HEK293 (cell line): ENCODE measurements around the gene LYST.

Experiments
- KLF1 ChIP-seq: fragments of 450-650 bp; formaldehyde crosslinking; IDR thresholded peaks from 2 replicates; pipeline ENCODE4 v1.5.1; 2016; ENCODE audit warnings: missing biosample characterization, missing genetic modification characterization
- MZF1 ChIP-seq: fragments of 450-650 bp; formaldehyde crosslinking; IDR thresholded peaks from 2 replicates; pipeline ENCODE4 v1.5.1; 2017; ENCODE audit warnings: missing biosample characterization, missing genetic modification characterization, borderline replicate concordance
- OSR2 ChIP-seq: fragments of 450-650 bp; formaldehyde crosslinking; IDR thresholded peaks from 2 replicates; pipeline ENCODE4 v1.5.1; 2016; ENCODE audit warnings: missing biosample characterization, missing genetic modification characterization
- SP2 ChIP-seq: fragments of 450-650 bp; formaldehyde crosslinking; IDR thresholded peaks from 2 replicates; pipeline ENCODE4 v1.5.1; 2016; ENCODE audit warnings: missing biosample characterization, missing genetic modification characterization
- TCF7L2 ChIP-seq: IDR thresholded peaks from 2 replicates; pipeline ENCODE4 v1.6.1; 2011; ENCODE audit warnings: low read depth, mild to moderate bottlenecking, inconsistent platforms, low read length, moderate library complexity, borderline replicate concordance
- TRIM28 ChIP-seq: IDR thresholded peaks from 2 replicates; pipeline ENCODE4 v1.6.1; 2011; ENCODE audit warnings: low read length, control low read depth, borderline replicate concordance
- YY2 ChIP-seq: fragments of 450-650 bp; formaldehyde crosslinking; IDR thresholded peaks from 2 replicates; pipeline ENCODE4 v1.5.1; 2016; ENCODE audit warnings: missing biosample characterization, missing genetic modification characterization
- ZFP37 ChIP-seq: fragments of 450-650 bp; formaldehyde crosslinking; IDR thresholded peaks from 2 replicates; pipeline ENCODE4 v1.5.1; 2016; ENCODE audit warnings: missing biosample characterization, missing genetic modification characterization
- ZNF155 ChIP-seq: fragments of 450-650 bp; formaldehyde crosslinking; IDR thresholded peaks from 2 replicates; pipeline ENCODE4 v1.5.1; 2016; ENCODE audit warnings: missing biosample characterization, missing genetic modification characterization
- ZNF174 ChIP-seq: fragments of 450-650 bp; formaldehyde crosslinking; IDR thresholded peaks from 2 replicates; pipeline ENCODE4 v1.5.0; 2017; ENCODE audit warnings: missing biosample characterization, mild to moderate bottlenecking, missing genetic modification characterization
- ZNF221 ChIP-seq: fragments of 450-650 bp; formaldehyde crosslinking; IDR thresholded peaks from 2 replicates; pipeline ENCODE4 v1.5.1; 2017; ENCODE audit warnings: missing biosample characterization, missing genetic modification characterization, borderline replicate concordance
- ZNF223 ChIP-seq: fragments of 450-650 bp; formaldehyde crosslinking; IDR thresholded peaks from 2 replicates; pipeline ENCODE4 v1.5.1; 2016; ENCODE audit warnings: missing biosample characterization, missing genetic modification characterization
- ZNF23 ChIP-seq: fragments of 450-650 bp; formaldehyde crosslinking; IDR thresholded peaks from 2 replicates; pipeline ENCODE4 v1.5.1; 2016; ENCODE audit warnings: missing biosample characterization, missing genetic modification characterization, borderline replicate concordance
- ZNF274 ChIP-seq, 2 experiments: fragments of 200-500 bp in 1 of 2; fragments of 450-650 bp in 1 of 2; sonication (Bioruptor generic) in 1 of 2; formaldehyde crosslinking in 1 of 2; IDR thresholded peaks; 2 replicates each; pipeline versions ENCODE4 v1.5.1 to v1.6.1; 2014 to 2016; ENCODE audit warnings: borderline replicate concordance in 1 of 2, inconsistent platforms in 1 of 2, low read length in 1 of 2, missing biosample characterization in 1 of 2, missing genetic modification characterization in 1 of 2
- ZNF311 ChIP-seq: fragments of 450-650 bp; formaldehyde crosslinking; IDR thresholded peaks from 2 replicates; pipeline ENCODE4 v1.5.1; 2017; ENCODE audit warnings: missing biosample characterization, missing genetic modification characterization, borderline replicate concordance
- ZNF610 ChIP-seq: fragments of 450-650 bp; formaldehyde crosslinking; IDR thresholded peaks from 2 replicates; pipeline ENCODE4 v1.5.1; 2016; ENCODE audit warnings: missing biosample characterization, missing genetic modification characterization, borderline replicate concordance
- ZNF660 ChIP-seq: fragments of 450-650 bp; IDR thresholded peaks from 2 replicates; pipeline ENCODE4 v1.5.1; 2018; ENCODE audit warnings: missing biosample characterization, mild to moderate bottlenecking, missing genetic modification characterization
- ZNF791 ChIP-seq: fragments of 450-650 bp; formaldehyde crosslinking; IDR thresholded peaks from 2 replicates; pipeline ENCODE4 v1.5.1; 2016; ENCODE audit warnings: missing biosample characterization, missing genetic modification characterization
- ZNF843 ChIP-seq: fragments of 450-650 bp; formaldehyde crosslinking; IDR thresholded peaks from 2 replicates; pipeline ENCODE4 v1.5.1; 2016; ENCODE audit warnings: missing biosample characterization, missing genetic modification characterization
- ZSCAN23 ChIP-seq: fragments of 450-650 bp; formaldehyde crosslinking; IDR thresholded peaks from 2 replicates; pipeline ENCODE4 v1.5.1; 2016; ENCODE audit warnings: missing biosample characterization, missing genetic modification characterization
- TF ChIP-seq, protein P1 (sequence below): fragments of 450-650 bp; formaldehyde crosslinking; IDR thresholded peaks from 2 replicates; pipeline ENCODE4 v1.5.1; 2016; ENCODE audit warnings: missing biosample characterization, missing genetic modification characterization
- TF ChIP-seq, protein P2 (sequence below): fragments of 450-650 bp; formaldehyde crosslinking; conservative IDR thresholded peaks from 2 replicates; pipeline ENCODE4 v1.5.1; 2016; ENCODE audit warnings: low read depth, missing biosample characterization, missing genetic modification characterization
- TF ChIP-seq, protein P3 (sequence below): fragments of 450-650 bp; formaldehyde crosslinking; IDR thresholded peaks from 2 replicates; pipeline ENCODE4 v1.5.1; 2017; ENCODE audit warnings: missing biosample characterization, missing genetic modification characterization
- TF ChIP-seq, protein P4 (sequence below): fragments of 450-650 bp; formaldehyde crosslinking; IDR thresholded peaks from 2 replicates; pipeline ENCODE4 v1.5.1; 2016; ENCODE audit warnings: missing biosample characterization, missing genetic modification characterization
- TF ChIP-seq, protein P5 (sequence below): fragments of 450-650 bp; formaldehyde crosslinking; IDR thresholded peaks from 2 replicates; pipeline ENCODE4 v1.5.1; 2016; ENCODE audit warnings: missing biosample characterization, missing genetic modification characterization

The LYST gene

DNA sequence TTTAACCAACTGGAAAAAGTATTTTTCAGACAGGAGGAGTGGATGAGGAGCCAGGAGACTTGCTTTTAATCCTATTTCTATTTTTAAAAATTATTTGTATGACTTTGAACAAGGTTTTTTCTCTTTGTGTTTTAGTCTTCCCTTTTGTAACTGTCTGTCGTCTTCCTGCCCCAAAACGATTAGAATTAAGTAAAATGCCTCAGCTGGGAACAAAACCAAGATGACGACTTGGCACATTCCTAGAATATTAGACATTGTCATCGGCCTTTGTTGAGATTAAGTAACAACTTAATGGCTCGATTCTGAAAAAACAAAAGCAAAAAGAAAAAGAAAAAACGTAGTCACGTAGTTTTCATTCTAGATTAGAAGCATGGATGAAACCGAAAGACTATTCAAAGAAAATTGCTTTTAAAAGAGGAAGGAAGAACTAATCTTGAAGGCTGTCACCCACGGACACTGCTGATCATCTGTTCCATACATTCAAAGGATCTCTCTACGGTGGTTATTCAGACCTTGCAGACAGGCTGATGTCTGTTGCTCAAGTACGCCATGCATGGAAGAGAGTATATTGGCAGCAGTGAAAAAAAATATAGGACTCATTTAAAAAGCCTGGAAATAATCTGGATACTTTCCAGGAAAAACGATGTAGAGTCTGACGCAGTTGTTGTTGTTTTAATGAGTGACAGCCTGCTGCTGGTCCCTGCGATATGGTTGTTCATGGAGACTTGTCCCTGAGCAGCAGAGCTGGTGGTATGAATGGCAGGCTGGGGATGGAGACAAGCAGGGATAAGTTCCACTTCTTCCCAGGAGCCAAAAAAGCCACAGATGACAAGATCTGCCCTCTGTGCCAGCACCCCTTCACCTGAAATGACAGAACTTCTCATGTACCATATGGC is 234.0 kb downstream of the LYST start (continued):
- TF ChIP-seq, protein P1, sequence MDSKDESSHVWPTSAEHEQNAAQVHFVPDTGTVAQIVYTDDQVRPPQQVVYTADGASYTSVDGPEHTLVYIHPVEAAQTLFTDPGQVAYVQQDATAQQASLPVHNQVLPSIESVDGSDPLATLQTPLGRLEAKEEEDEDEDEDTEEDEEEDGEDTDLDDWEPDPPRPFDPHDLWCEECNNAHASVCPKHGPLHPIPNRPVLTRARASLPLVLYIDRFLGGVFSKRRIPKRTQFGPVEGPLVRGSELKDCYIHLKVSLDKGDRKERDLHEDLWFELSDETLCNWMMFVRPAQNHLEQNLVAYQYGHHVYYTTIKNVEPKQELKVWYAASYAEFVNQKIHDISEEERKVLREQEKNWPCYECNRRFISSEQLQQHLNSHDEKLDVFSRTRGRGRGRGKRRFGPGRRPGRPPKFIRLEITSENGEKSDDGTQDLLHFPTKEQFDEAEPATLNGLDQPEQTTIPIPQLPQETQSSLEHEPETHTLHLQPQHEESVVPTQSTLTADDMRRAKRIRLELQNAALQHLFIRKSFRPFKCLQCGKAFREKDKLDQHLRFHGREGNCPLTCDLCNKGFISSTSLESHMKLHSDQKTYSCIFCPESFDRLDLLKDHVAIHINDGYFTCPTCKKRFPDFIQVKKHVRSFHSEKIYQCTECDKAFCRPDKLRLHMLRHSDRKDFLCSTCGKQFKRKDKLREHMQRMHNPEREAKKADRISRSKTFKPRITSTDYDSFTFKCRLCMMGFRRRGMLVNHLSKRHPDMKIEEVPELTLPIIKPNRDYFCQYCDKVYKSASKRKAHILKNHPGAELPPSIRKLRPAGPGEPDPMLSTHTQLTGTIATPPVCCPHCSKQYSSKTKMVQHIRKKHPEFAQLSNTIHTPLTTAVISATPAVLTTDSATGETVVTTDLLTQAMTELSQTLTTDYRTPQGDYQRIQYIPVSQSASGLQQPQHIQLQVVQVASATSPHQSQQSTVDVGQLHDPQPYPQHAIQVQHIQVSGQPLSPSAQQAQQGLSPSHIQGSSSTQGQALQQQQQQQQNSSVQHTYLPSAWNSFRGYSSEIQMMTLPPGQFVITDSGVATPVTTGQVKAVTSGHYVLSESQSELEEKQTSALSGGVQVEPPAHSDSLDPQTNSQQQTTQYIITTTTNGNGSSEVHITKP (tag by site-specific recombination), result peak; percentile 61
- no peak for TF ChIP-seq YY2 (tag by site-specific recombination)
- no peak for TF ChIP-seq ZNF791 (tag by site-specific recombination)
- no peak for TF ChIP-seq TCF7L2
- TF ChIP-seq ZNF174 (tag by site-specific recombination), result peak; percentile 42; the same call in 1 of the 2 replicates
- no peak for TF ChIP-seq ZNF843
- TF ChIP-seq KLF1 (tag by site-specific recombination), result no peak
- no peak for TF ChIP-seq ZNF311
- no peak for TF ChIP-seq ZNF223 (tag by site-specific recombination)
- no peak for TF ChIP-seq MZF1
- TF ChIP-seq, protein P2, sequence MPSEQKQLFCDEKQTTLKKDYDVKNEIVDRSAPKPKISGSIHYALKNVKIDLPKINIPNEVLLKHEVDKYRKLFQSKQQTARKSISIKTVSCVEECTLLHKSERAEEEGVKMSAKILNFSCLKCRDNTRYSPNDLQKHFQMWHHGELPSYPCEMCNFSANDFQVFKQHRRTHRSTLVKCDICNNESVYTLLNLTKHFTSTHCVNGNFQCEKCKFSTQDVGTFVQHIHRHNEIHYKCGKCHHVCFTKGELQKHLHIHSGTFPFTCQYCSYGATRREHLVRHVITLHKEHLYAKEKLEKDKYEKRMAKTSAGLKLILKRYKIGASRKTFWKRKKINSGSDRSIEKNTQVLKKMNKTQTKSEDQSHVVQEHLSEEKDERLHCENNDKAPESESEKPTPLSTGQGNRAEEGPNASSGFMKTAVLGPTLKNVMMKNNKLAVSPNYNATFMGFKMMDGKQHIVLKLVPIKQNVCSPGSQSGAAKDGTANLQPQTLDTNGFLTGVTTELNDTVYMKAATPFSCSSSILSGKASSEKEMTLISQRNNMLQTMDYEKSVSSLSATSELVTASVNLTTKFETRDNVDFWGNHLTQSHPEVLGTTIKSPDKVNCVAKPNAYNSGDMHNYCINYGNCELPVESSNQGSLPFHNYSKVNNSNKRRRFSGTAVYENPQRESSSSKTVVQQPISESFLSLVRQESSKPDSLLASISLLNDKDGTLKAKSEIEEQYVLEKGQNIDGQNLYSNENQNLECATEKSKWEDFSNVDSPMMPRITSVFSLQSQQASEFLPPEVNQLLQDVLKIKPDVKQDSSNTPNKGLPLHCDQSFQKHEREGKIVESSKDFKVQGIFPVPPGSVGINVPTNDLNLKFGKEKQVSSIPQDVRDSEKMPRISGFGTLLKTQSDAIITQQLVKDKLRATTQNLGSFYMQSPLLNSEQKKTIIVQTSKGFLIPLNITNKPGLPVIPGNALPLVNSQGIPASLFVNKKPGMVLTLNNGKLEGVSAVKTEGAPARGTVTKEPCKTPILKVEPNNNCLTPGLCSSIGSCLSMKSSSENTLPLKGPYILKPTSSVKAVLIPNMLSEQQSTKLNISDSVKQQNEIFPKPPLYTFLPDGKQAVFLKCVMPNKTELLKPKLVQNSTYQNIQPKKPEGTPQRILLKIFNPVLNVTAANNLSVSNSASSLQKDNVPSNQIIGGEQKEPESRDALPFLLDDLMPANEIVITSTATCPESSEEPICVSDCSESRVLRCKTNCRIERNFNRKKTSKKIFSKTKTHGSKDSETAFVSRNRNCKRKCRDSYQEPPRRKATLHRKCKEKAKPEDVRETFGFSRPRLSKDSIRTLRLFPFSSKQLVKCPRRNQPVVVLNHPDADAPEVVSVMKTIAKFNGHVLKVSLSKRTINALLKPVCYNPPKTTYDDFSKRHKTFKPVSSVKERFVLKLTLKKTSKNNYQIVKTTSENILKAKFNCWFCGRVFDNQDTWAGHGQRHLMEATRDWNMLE (tag by site-specific recombination), result no peak
- TF ChIP-seq ZNF155 (tag by site-specific recombination), result no peak
- 0 out of 2 replicates have a peak, but pooled peaks have one; percentile 6 for TF ChIP-seq OSR2 (tag by site-specific recombination)
- TF ChIP-seq ZNF274 (IDR thresholded peaks at IDR 0.05; ENCODE audit: low read length), result no peak
- TF ChIP-seq ZNF274 (tag by site-specific recombination; IDR thresholded peaks at IDR 0.05; ENCODE audit: borderline replicate concordance), result no peak
- TF ChIP-seq TRIM28, result 0 out of 2 replicates have a peak, but pooled peaks have one; percentile 24
- TF ChIP-seq, protein P3, sequence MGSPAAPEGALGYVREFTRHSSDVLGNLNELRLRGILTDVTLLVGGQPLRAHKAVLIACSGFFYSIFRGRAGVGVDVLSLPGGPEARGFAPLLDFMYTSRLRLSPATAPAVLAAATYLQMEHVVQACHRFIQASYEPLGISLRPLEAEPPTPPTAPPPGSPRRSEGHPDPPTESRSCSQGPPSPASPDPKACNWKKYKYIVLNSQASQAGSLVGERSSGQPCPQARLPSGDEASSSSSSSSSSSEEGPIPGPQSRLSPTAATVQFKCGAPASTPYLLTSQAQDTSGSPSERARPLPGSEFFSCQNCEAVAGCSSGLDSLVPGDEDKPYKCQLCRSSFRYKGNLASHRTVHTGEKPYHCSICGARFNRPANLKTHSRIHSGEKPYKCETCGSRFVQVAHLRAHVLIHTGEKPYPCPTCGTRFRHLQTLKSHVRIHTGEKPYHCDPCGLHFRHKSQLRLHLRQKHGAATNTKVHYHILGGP, result peak; percentile 100
- TF ChIP-seq, protein P4, sequence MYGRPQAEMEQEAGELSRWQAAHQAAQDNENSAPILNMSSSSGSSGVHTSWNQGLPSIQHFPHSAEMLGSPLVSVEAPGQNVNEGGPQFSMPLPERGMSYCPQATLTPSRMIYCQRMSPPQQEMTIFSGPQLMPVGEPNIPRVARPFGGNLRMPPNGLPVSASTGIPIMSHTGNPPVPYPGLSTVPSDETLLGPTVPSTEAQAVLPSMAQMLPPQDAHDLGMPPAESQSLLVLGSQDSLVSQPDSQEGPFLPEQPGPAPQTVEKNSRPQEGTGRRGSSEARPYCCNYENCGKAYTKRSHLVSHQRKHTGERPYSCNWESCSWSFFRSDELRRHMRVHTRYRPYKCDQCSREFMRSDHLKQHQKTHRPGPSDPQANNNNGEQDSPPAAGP (tag by site-specific recombination), result no peak
- TF ChIP-seq ZNF660 (tag by site-specific recombination), result no peak
- TF ChIP-seq ZNF221, result no peak
- TF ChIP-seq ZNF610 (tag by site-specific recombination), result no peak
- no peak for TF ChIP-seq SP2 (tag by site-specific recombination)
- TF ChIP-seq ZSCAN23 (tag by site-specific recombination), result no peak
- TF ChIP-seq ZFP37 (tag by site-specific recombination), result 0 out of 2 replicates have a peak, but pooled peaks have one; percentile 15
- TF ChIP-seq, protein P5, sequence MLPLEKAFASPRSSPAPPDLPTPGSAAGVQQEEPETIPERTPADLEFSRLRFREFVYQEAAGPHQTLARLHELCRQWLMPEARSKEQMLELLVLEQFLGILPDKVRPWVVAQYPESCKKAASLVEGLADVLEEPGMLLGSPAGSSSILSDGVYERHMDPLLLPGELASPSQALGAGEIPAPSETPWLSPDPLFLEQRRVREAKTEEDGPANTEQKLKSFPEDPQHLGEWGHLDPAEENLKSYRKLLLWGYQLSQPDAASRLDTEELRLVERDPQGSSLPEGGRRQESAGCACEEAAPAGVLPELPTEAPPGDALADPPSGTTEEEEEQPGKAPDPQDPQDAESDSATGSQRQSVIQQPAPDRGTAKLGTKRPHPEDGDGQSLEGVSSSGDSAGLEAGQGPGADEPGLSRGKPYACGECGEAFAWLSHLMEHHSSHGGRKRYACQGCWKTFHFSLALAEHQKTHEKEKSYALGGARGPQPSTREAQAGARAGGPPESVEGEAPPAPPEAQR (tag by site-specific recombination), result no peak
- TF ChIP-seq ZNF23, result no peak
